ENCODE data around the gene DGCR2.

The DGCR2 gene

DNA sequence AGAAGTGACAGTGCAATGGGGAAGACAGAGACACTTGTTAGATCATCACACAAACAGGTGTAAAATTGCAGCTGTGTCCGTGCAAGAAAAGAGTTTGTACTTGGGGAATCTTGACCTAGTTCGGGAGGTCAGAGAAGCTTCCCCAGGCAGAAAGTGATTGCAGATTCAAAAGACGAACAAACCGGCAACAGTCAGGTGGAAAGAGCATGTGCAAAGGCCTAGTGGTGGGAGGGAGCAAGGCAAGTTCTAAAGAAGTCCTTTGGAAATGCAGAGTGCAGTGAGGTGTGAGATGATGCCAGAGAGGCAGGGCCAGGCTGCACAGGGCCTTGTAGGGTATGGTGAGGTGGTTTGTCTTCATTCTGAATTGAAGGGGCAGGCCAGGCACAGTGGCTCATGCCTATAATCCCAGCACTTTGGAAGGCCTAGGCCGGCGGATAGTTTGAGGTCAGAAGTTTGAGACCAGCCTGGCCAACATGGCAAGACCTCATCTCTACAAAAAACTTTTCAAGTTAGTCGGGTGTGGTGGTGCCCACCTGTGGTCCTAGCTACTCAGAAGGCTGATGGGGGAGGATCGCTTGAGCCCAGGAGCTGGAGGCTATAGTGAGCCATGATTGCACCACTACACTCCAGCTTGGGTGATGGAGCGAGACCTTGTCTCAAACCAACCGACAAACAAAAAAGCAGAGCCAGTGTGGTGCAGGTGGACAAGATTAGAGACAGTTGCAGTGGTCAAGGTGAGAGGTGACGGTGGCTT, 24.2 kb upstream of the DGCR2 start:
- DNase-seq (ENCODE audit: low spot score) = no peak

DNA sequence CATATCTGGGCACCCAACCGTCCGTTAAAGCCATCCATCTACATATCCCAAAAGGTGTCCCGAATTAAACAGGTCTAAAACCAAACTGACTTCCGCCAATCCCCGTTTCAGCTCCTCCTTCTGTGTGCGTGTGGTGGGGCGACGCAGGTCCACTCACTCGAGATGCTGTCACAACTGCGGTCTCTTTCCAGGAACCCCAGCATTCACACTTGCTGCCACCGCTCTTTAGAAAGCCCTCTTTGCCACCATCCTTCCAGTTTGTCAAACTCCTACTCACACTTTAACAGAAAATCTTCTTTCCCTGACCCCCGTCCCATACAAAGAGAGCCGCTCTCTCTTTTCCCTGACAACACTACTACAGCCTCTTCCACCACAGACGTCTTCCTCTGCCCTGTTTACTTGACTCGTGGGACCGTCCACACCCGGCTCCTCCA, 21.8 kb upstream of the DGCR2 start:
- DNase-seq (ENCODE audit: low spot score) = no peak

DNA sequence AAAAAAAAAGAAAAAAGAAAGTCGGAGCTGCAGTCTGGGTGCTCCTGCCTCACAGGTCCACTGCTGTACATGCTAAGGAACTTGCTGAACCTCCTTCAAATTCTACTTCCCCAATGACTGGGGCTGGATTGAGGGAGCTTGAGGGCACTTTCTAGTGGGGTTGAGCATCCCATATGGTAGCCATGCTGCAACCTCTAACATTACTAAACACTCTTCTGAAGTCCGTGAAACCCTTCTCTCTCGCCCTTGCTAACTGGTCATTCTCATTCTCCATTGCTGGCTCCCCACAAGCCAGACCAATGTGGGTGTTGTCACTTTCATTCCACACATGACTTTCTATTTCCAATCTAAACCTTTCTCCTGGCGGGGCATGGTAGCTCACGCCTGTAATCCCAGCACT, 21.0 kb upstream of the DGCR2 start:
- no peak for DNase-seq (ENCODE audit: low spot score)

DNA sequence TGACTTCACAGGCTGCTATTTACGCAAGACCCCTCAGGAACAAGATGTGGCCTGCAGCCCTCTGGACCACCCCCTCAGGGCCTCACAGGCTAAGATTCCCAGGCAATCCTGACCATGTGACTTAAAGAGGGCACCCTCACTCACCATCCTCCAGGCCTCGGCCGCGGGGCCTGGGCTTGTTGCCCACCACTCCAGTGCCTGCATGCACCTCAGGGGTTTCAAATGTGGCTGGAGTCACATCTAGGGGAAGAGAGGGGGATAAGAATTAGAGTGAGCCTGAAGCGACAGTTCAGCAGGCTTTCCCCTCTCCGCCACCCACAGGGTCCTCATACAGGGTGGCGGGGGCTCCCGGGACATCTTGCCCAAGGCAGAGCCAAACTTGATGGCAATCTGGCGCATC, 20.2 kb upstream of the DGCR2 start:
- no peak for DNase-seq (ENCODE audit: low spot score)

DNA sequence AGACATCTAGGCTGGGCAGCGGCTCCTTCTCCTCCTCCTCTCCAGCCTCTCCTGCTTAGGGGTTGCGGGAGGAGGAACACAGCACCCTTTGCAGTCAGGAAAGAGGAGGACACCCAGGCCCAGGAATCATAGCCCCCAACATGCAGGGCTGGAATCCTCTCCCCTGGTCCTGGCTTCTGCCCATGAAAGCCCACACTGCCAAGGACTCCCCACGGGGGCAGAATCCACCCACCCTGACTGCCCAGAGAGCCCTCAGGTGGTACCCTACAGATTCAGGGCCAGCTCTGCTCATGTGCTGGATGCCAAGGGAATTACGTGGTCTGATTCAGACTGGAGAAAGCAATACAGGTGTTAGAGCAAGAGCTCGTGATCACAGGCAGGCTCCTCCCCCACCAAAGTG, 17.8 kb upstream of the DGCR2 start:
- DNase-seq (ENCODE audit: low spot score) = no peak

DNA sequence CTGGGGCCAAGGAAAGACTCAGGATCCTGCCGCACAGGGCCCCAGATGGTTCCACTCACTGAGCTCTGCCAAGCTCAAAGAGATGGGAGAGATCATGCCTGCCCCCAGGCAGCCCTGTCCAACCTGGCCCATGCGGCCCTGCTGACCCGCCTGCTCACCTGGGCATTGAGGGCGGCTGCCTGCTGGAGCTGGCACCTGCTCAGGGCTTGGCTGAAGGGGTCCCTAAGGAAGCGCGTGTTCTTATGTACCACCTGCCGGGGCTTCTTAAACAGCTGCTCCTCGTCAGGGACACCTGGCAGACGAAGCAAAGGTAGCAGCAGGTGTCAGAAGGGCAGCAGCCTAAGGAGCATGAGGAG, 16.8 kb upstream of the DGCR2 start:
- no peak for DNase-seq (ENCODE audit: low spot score)

DNA sequence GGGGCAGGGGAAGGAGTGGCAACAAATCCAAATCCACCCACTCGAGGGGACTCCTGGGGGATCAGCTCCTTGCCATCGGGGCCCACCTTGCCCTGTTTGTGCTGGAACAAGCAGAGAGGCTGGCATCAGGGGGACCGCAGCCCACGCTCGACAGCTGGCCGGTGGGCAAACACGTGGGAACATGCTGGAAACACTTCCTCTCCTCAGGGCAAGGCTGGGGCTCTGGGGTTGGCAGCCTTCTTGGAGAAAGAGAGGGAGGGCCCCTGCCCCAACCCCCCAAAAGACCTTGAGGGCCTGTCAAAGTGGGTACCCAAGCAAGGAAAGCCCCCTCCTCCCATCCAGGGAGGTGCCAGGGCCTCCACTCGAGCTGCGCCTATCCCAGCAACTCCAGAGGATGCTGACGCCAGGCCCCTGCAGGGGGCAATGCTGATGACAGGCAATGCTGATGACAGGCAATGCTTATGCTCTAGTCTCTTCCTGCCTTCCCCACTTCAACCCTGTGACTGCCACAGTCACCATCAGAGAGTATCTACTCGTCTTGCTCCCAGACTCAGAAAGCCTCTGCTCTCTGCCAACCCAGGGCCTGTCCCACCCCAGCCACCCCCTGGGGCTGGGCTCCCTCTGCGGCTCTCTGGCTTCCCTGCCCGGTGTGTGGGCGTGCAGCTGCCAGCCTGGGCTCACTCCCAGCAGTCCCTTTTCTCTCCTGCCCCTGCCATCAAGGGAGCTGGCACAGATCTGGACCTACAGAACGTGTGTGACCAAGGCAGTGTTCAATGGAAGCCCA, 16.2 kb upstream of the DGCR2 start:
- no peak for DNase-seq (ENCODE audit: low spot score)

DNA sequence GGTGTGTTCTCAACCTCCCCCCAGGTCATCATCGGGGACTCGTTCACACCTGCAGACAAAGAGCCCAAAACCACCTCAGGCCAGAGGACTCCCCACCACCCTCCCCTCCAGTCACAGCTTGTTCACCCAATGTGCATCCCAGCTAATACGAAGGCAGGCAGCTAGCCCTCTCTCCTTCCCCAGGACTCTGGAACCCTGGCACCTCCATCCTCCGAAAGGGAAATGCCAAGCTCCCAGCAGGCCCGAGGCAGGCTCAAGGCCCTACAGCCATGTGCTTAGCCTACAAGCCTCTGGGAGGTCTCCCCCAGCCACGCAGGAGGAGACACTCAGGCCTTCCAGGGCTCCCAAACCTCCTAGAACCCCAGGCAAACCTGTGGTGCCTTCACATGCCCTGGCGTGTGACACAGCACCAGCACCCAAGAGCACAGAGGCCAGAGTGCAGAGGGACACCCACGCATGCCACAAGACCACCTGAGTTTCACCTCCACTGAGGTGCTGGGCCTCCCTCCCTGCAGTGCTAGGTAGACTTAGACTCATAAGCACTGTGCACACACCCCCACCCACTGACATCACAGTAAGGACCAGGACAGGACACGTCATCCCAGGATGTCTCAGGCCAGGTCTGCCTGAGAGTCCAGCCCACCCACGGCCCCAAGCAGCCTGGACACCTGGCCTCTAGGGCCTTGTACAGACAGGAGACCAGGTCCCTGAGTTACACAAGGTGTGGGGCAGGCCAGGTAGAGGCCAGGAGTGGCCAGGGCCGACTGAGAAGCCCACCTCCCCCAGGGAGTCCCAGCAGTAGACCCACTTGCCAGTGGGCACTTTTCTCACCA, 15.4 kb upstream of the DGCR2 start:
- DNase-seq (ENCODE audit: low spot score) = no peak

DNA sequence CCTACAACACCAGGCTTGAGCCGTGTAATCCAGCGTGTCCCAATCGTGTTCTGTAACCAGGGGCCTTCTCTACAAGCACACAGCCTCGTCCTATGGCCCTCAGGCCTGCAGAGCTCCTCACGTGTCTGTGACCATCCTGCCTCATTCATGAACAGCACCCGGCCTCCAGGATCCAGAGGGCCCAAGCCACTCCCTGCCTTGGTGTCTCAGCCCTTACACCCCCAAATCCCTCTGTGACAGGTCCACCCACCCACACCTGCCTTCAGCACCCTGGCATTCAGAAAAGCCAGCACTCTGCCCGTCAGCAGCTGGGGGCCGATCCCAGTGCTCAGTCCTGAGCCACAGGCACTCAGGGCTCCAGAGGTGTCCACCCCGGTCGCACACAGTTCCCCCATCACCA, 14.7 kb upstream of the DGCR2 start:
- DNase-seq (ENCODE audit: low spot score) = no peak

DNA sequence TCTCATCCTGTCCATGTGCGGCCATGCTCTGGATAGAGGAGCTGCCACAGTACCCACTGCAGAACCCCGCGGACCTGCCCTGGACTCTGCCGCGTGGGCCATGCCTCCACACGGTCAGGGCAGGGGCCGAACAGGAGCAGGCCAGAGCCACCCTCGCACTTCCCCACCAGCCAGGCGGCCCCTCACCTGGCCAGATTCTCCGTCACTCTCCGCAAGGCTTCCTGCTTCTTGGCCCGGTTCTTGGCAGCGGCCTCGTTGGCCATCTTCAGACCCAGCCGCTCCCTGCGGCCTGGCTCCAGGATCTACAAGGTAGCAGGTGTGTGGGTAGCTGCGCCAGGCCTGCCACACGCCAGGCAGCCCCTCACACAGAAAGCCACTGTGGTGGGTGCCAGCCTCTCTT, 12.7 kb upstream of the DGCR2 start:
- no peak for DNase-seq (ENCODE audit: low spot score)

DNA sequence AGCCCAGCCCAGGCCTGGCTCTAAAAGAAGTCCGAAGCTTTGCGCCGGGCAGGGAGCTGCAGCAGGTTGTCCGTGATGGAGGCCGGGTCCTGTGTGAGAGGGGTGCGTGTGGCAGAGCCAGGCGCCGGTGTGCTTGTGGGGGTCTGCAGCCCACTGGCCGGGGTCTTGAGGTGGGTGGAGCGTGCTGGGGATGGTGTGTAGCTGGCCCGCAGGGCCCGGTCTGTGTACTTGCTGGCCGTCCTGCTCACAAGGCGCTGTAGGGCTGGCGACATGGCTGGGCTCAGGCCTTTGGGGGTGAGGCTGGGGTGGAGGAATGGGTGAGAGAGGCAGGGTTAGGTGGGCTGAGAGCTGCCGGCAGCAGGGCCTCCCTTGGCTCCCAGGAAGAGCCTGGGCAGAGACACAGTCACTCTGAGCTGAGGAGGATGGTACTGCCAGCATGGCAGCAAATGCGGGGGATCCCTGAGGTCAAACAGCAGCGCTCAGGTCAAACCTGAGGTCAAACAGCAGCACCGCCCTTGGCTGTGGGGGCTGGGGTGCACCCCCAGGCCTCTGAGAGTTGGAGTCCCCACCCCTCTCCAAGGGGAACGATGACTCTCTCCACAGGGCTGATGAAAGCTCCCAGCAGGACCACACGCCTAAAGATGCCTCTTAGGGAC, 12.1 kb upstream of the DGCR2 start:
- DNase-seq (ENCODE audit: low spot score) = no peak

DNA sequence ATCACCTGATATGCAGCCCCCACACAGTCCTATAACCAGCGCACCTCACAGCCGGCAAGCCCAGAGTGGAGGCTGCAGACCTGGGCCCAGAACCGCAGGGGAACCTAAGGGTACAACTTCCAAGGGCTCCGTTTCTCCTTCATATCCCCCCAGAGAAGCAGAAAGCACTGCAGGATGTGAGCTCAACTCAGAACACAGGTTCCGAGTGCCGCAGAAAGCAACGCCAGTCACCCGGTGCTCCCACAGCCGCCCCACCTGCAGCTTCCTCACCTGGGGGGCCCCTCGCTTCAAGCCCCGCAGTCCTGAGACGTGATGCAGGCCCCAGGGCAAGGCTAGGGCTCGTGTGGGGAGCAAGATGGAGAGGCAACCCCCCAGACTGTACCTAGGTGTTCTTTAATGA, 11.3 kb upstream of the DGCR2 start:
- no peak for DNase-seq (ENCODE audit: low spot score)

DNA sequence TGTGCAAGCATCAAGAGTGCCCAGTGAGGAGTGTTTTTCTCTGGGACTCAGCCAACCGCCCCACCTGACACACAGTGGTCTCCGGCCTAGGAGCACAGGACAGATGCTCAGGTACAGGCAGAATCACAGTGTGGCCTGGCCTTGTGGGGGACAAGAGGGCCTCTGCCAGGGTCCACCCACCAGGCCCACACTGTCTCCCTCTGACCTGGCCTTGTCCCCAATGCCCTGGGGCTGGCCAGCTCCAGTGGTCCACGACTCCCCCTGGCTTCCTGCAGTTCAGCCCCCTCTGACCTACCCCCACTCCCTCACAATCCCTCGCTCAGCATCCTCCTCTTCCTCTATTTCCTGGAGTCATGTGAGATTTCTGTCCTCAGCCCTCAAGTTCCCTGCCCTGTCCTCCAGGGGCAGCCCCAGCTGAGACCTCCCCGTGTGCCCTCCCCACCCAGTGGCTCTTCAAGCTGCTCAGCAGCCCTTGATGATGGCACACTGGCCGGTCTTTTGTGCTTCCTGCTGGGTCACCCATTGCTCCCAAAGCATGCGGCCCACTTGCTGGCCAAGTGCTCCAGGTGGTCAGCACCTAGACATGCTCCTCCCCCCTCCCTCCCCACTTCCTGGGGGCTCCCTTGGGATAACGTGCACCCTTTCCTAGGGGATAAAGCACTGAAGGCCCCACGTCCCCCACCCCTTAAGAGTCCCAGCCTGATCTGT, 10.6 kb upstream of the DGCR2 start:
- DNase-seq (ENCODE audit: low spot score) = no peak

DNA sequence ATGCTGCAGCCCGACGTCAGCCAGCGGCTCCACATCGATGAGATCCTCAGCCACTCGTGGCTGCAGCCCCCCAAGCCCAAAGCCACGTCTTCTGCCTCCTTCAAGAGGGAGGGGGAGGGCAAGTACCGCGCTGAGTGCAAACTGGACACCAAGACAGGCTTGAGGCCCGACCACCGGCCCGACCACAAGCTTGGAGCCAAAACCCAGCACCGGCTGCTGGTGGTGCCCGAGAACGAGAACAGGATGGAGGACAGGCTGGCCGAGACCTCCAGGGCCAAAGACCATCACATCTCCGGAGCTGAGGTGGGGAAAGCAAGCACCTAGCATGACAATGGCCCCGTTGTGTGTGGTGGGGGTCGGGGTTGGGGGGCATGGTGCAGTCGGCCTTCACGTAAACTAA, 9.9 kb upstream of the DGCR2 start:
- DNase-seq (ENCODE audit: low spot score) = no peak

DNA sequence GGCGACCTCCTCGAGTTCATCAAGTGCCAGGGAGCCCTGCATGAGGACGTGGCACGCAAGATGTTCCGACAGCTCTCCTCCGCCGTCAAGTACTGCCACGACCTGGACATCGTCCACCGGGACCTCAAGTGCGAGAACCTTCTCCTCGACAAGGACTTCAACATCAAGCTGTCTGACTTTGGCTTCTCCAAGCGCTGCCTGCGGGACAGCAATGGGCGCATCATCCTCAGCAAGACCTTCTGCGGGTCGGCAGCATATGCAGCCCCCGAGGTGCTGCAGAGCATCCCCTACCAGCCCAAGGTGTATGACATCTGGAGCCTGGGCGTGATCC, 9.4 kb upstream of the DGCR2 start:
- no peak for DNase-seq (ENCODE audit: low spot score)

DNA sequence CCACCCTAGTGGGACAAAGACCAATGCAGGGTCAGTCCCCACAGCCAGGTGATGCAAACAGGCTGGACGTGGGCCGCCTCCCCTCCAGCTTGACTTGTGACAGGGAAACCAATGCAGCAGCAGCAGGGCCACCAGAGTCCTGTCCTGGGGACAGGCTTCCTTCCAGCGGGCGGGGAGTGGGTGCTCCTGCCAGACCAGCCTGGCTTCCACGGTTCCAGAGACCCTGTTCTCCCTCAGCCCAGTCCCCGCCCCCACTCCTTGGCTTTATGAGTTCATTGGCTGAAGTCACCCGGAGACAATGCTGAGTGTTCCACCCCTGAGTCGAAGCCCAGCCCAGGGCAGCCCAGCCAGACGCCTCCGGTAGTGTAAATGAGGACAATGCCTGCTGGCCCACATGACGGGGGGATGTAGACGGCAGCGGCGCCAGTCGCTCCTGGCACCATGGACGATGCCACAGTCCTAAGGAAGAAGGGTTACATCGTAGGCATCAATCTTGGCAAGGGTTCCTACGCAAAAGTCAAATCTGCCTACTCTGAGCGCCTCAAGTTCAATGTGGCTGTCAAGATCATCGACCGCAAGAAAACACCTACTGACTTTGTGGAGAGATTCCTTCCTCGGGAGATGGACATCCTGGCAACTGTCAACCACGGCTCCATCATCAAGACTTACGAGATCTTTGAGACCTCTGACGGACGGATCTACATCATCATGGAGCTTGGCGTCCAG, 8.9 kb upstream of the DGCR2 start, which contains the start of gene TSSK2:
TSSK2 (plus strand) TSS at position 350 of the 726 bp plus-strand sequence; CDS start at position 442, 92 bp downstream.
- no peak for DNase-seq (ENCODE audit: low spot score)

DNA sequence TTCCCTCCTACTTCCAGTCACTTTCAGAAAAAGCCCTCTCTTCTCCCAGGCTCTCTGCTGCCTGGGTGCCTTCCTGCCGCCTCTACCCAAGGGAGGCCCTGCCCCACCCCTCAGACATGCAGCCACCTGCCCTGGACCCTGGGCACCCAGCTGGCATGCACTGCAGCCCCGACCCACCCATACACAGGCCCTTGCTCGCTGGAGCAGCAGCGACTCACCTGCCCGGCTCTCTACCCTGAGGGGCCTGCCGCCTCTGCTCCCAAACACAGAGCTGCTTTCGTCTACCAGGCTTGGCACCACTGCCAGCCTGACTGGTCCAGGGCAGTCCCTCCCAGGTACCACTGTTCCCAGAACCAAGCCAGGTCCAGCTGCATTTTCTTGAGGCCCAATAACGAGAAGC, 7.7 kb upstream of the DGCR2 start:
- DNase-seq (ENCODE audit: low spot score) = no peak

DNA sequence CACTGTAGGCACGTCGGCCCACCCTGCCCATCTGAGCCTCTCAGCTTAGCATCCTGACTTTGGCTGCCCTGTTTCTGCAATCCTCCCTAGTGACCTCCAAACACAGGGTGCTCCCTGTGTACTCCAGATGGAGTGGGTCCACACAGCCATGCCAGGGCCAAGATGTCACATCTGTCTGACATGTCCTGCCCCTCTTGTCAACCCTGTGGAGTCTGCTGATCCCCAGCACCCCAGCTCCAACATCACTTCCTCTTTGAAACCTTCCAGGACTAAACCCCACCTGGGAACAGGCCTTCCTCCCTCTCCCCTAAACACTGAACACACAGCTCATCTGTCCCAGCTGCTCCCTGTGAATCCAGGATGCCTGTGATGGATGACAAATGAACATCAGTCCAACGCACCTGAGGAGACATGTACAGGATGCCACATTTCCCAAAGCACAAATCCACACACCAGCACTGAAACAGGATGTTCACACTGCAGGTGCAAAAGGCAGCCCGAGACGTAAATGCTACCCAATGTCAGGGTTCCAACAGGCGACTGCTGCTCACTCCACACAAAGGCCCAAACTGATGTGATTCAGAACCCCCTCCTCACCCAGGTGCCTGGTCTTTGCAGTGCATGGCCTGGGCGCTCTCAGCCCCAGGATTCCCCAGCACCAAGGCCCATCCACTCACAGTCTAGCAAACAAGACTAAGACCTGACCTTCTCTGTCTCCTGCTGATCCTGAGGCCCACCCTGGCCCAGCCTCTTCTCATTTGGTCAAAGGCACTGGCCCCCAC, 6.9 kb upstream of the DGCR2 start:
- no peak for DNase-seq (ENCODE audit: low spot score)

DNA sequence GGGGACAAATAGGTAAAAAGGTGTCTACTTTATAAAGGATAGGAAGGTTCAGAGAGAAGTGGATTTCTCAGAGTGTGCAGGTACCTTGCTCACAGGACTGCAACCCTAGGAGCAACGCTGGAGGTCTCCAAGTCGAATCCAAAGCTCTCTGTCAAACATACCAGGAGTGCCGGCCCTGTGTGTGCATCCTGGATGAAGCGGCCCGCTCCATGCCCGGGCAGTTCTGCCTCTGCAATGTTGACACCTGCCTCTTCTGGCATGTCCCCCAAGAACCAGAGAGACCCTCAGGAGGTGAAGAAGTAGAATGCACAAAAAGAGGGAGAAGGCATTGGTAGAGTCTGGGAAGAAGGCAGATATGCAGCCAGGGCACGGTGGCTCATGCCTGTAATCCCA, 5.8 kb upstream of the DGCR2 start:
- no peak for DNase-seq (ENCODE audit: low spot score)

DNA sequence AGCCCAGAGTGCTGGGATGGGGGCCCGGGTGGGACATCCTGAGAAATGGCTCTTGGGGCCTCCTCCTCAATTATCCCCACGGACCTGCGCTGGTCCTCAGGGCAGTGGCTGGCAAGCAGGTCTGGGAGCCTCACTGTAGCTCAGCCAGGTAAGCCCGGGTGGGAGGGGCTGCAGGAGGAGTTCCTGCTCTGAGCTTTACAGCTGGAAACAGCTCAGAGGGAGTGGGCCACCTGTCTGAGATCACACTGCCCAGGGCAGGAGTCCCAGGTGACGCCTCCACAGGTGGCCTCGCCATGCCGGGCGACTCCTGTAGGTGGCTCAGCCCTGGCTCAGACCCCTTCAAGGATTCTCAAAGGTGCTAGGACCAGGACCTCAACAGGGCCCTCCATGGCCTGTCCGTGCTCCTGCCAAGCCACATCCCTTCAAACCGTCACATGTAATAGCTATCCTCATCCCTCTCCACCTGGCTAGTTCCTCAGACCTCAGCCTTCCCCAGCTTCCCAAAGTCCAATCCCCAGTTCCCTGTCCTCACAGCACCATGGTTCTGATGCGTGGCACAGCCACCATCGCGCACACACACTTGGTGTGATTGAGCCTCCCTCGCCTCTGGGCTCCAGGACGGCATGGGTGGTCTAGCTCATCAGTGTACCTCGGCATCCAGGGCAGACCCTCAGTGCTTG, 5.3 kb upstream of the DGCR2 start:
- no peak for DNase-seq (ENCODE audit: low spot score)

Data from CD4-positive, alpha-beta T cell treated with Interleukin-6 at 100 ng/mL for 8 hours (primary cell).